ENCODE data around the gene TMEM255B.

The TMEM255B gene

GRCh38 chr13:113851826-113852535, 93.0 kb downstream of the TMEM255B start:
- no peak for DNase-seq

GRCh38 chr13:113852536-113853517, 93.8 kb downstream of the TMEM255B start:
- no peak for DNase-seq

- no peak for DNase-seq
These were observed 94.7 kb downstream of the TMEM255B start for GRCh38 chr13:113853518-113854237.

GRCh38 chr13:113854238-113855011, 95.4 kb downstream of the TMEM255B start:
- DNase-seq = peak; percentile 36 to 61 (median 51)

GRCh38 chr13:113855012-113855921, 96.2 kb downstream of the TMEM255B start:
- DNase-seq = no peak

GRCh38 chr13:113855931-113856715, 97.1 kb downstream of the TMEM255B start:
- DNase-seq = no peak

- DNase-seq = no peak
These were observed 97.7 kb downstream of the TMEM255B start for GRCh38 chr13:113856716-113857065.

GRCh38 chr13:113857531-113858195, 98.6 kb downstream of the TMEM255B start:
- no peak for DNase-seq

- DNase-seq = no peak
These were observed 100.5 kb downstream of the TMEM255B start for GRCh38 chr13:113859311-113860050.

- DNase-seq = no peak
These were observed 101.1 kb downstream of the TMEM255B start for GRCh38 chr13:113860051-113860664.

GRCh38 chr13:113860665-113861432, 101.8 kb downstream of the TMEM255B start:
- DNase-seq = no peak

GRCh38 chr13:113861433-113862030, 102.5 kb downstream of the TMEM255B start:
- no peak for DNase-seq

GRCh38 chr13:113862191-113862930, 103.3 kb downstream of the TMEM255B start:
- no peak for DNase-seq

- DNase-seq = peak; percentile 46 to 74 (median 63)
These were observed 104.0 kb downstream of the TMEM255B start for GRCh38 chr13:113862931-113863523.

GRCh38 chr13:113863524-113864272, 104.7 kb downstream of the TMEM255B start, which contains the start of gene GAS6:
GAS6 (minus strand) TSS chr13:113864076; CDS start chr13:113863920, 156 bp downstream.
- DNase-seq = peak; percentile 32 to 64 (median 36)
